Breast epithelium (tissue), 3 donors: ENCODE results near the gene GBP7.

ENCODE experiments used
- CTCF ChIP-seq, 3 donors: fragments of 450-650 bp; IDR thresholded peaks; one replicate each; pipeline ENCODE4 v1.5.1; 2016 to 2017; ENCODE audit warnings: antibody characterized with exemption in 3 of 3, mild to moderate bottlenecking in 3 of 3, moderate library complexity in 3 of 3
- POLR2A ChIP-seq: fragments of 450-650 bp; IDR thresholded peaks from one replicate; pipeline ENCODE4 v1.6.1; 2016; ENCODE audit warnings: antibody characterized with exemption, mild to moderate bottlenecking, moderate library complexity

GRCh38 chr1:89129911-89130310, 45.9 kb downstream of the GBP7 start:
- TF ChIP-seq POLR2A: no peak
- no peak for TF ChIP-seq CTCF (IDR thresholded peaks at IDR 0.05)
